ENCODE results near the gene SH3TC2. TPM values are rescaled to one million over a fixed set of nuclear protein-coding genes. Genes with fewer than 3 reads are reported as not detected.

The SH3TC2 gene
- total RNA-seq, 1 donor from 2014 or later, result not detected

GRCh38 chr5:148966938-148967337 is 95.9 kb downstream of the SH3TC2 start:
- intact Hi-C loops (cut with micrococcal nuclease), result no loop called here
- H3K4me1 Mint-ChIP-seq, result peaks cover 4% of the 10 kb centered on the region
- no peaks in the 10 kb centered on the region for H3K9me3 Mint-ChIP-seq
- H3K4me3 Mint-ChIP-seq, result no peak overlapping the region
- ChIA-PET POLR2A (no interaction called here), CTCF (interaction anchor here (1.6 kb wide), 1 partner anchor 10 kb away, joined by 9 read pairs; no protein-coding TSS in a partner anchor)
- no peaks in the 10 kb centered on the region for H3K36me3 Mint-ChIP-seq (ENCODE audit: low read depth)
- no peak for DNase-seq
- no peak for ATAC-seq (ENCODE audit: low read depth)
- H3K27me3 Mint-ChIP-seq, result peaks cover 3% of the 10 kb centered on the region
- H3K27ac Mint-ChIP-seq, result no peak overlapping the region
- TF ChIP-seq CTCF (IDR thresholded peaks at IDR 0.05), result no peak

- POLR2A ChIA-PET, result no interaction called here
- intact Hi-C loops (cut with micrococcal nuclease), result no loop called here
- H3K27ac Mint-ChIP-seq, result no peak overlapping the region
- no peak for TF ChIP-seq CTCF (IDR thresholded peaks at IDR 0.05)
- H3K4me3 Mint-ChIP-seq, result no peak overlapping the region
- DNase-seq (no peak), ATAC-seq (ENCODE audit: low read depth) (no peak)
- H3K4me1 Mint-ChIP-seq, result peaks cover 4% of the 10 kb centered on the region
- CTCF ChIA-PET, result interaction anchor here (0.6 to 1.6 kb wide), 3 partner anchors 9 to 235 kb away, joined by 3 to 9 read pairs (median 4); no protein-coding TSS in a partner anchor
- H3K9me3 Mint-ChIP-seq, result no peaks in the 10 kb centered on the region
- peaks cover 2% of the 10 kb centered on the region for H3K27me3 Mint-ChIP-seq
- H3K36me3 Mint-ChIP-seq (ENCODE audit: low read depth), result no peaks in the 10 kb centered on the region
These were observed 96.5 kb downstream of the SH3TC2 start for GRCh38 chr5:148966348-148966747.

- peaks cover 4% of the 10 kb centered on the region for H3K4me1 Mint-ChIP-seq
- CTCF ChIA-PET, result interaction anchor here (0.6 to 1.0 kb wide), 2 partner anchors 8 to 235 kb away, joined by 3 to 4 read pairs; no protein-coding TSS in a partner anchor
- peaks cover 2% of the 10 kb centered on the region for H3K27me3 Mint-ChIP-seq
- H3K27ac Mint-ChIP-seq, result no peak overlapping the region
- POLR2A ChIA-PET, result no interaction called here
- intact Hi-C loops (cut with micrococcal nuclease), result no loop called here
- H3K36me3 Mint-ChIP-seq (ENCODE audit: low read depth), result no peaks in the 10 kb centered on the region
- DNase-seq (no peak), ATAC-seq (ENCODE audit: low read depth) (no peak)
- H3K4me3 Mint-ChIP-seq, result no peak overlapping the region
- no peak for TF ChIP-seq CTCF (IDR thresholded peaks at IDR 0.05)
- H3K9me3 Mint-ChIP-seq, result no peaks in the 10 kb centered on the region
These were observed 97.2 kb downstream of the SH3TC2 start for GRCh38 chr5:148965511-148966265.

GRCh38 chr5:148963664-148964063 is 99.2 kb downstream of the SH3TC2 start:
- Mint-ChIP-seq H3K36me3 (ENCODE audit: low read depth) (no peaks in the 10 kb centered on the region), H3K4me1 (peaks cover 4% of the 10 kb centered on the region), H3K27me3 (no peaks in the 10 kb centered on the region), H3K27ac (no peak overlapping the region), H3K9me3 (no peaks in the 10 kb centered on the region), H3K4me3 (no peak overlapping the region)
- ChIA-PET CTCF (interaction anchor here (15.8 kb wide), 1 partner anchor 228 kb away, joined by 548 read pairs; no protein-coding TSS in a partner anchor), POLR2A (no interaction called here)
- ATAC-seq (ENCODE audit: low read depth) (no peak), DNase-seq (no peak)
- intact Hi-C loops (cut with micrococcal nuclease), result no loop called here
- no peak for TF ChIP-seq CTCF (IDR thresholded peaks at IDR 0.05)

GRCh38 chr5:148962761-148963324 is 100.0 kb downstream of the SH3TC2 start:
- ChIA-PET CTCF (interaction anchor here (0.9 to 15.8 kb wide), 2 partner anchors 153 to 227 kb away, joined by 5 to 548 read pairs; no protein-coding TSS in a partner anchor), POLR2A (no interaction called here)
- Mint-ChIP-seq H3K4me3 (no peak overlapping the region), H3K36me3 (ENCODE audit: low read depth) (no peaks in the 10 kb centered on the region), H3K27me3 (no peaks in the 10 kb centered on the region), H3K9me3 (no peaks in the 10 kb centered on the region), H3K27ac (no peak overlapping the region), H3K4me1 (peaks cover 4% of the 10 kb centered on the region)
- no peak for TF ChIP-seq CTCF (IDR thresholded peaks at IDR 0.05)
- no peak for DNase-seq
- intact Hi-C loops (cut with micrococcal nuclease), result no loop called here
- no peak for ATAC-seq (ENCODE audit: low read depth)

All from activated B cell treated with CpG ODN at 0.5 μM for 24 hours (primary cell).